CD4-positive, alpha-beta T cell treated with Interferon gamma for 1 hour (primary cell): ENCODE data around the gene G6PC3.

Experiments used
- DNase-seq: peaks from one replicate; pipeline ENCODE4 v3.0.0-alpha.2; 2020

Gene G6PC3

DNA sequence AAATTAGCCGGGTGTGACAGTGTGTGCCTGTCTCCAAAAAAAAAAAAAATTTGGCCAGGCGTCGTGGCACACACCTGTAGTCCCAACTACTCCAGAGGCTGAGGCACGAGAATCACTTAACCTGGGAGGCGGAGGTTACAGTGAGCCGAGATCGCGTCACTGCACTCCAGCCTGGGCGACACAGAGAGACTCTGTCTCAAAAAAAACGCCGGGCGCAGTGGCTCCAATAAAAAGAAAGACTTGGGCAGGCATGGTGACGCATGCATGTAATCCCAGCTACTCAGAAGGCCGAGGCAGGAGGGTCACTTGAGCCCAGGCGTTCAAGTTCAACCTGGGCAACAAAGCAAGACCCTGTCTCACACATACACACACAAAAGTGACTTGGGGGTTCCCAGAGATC, 7.7 kb upstream of the G6PC3 start:
- no peak for DNase-seq

- DNase-seq: no peak
These were observed 6.6 kb upstream of the G6PC3 start for GRCh38 chr17:44063704-44064639.

- DNase-seq: no peak
These were observed 4.8 kb upstream of the G6PC3 start for GRCh38 chr17:44065668-44066203.

GRCh38 chr17:44066204-44066930, 4.2 kb upstream of the G6PC3 start, which contains the start of gene LSM12:
Gene LSM12, minus strand, starts transcription at chr17:44066671. Its CDS starts 84 bp downstream, at chr17:44066587.
- DNase-seq: peak; percentile 87

DNA sequence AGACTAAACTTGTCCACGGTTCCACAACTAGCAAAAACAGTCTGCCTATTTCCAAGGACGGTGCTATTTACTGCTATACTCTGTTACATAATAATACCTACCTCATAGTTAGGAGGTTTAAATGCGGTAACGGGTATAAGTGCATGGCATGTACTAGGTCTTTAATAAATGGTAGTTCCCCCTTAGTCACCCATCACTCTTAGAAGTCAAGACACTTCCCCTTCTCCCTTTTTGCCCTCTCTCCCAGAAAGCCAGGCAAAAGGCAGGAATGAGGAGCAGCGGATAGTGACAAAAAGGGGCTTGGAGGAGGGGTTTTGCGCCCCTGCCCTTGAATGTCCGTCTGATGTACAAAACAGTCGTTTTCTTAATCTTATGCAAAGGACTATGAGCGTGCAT, 3.0 kb upstream of the G6PC3 start:
- DNase-seq: no peak

- no peak for DNase-seq
These were observed 521 bp upstream of the G6PC3 start for GRCh38 chr17:44069974-44070454.

- no peak for DNase-seq
These were observed 624 bp downstream of the G6PC3 start for GRCh38 chr17:44071198-44071520.

DNA sequence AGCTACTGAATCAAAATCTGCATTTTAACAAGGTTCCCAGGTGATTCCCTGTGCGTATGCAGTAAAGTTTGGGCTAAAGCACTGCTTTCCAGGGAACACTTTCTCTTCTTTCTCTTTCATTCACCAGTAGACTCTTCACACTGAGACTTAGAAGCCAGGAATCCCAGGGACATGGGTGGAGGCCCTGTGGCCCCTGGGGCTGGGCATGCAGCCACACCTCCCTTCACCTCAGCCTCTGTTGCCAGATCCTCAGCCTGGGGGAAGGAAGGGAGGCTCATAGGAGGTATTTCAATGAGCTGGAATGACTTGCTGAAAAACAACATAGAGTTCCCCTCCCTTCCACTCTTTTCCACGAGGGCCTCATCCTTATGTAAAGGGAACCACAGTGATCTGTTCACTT, 1.2 kb downstream of the G6PC3 start:
- no peak for DNase-seq

DNA sequence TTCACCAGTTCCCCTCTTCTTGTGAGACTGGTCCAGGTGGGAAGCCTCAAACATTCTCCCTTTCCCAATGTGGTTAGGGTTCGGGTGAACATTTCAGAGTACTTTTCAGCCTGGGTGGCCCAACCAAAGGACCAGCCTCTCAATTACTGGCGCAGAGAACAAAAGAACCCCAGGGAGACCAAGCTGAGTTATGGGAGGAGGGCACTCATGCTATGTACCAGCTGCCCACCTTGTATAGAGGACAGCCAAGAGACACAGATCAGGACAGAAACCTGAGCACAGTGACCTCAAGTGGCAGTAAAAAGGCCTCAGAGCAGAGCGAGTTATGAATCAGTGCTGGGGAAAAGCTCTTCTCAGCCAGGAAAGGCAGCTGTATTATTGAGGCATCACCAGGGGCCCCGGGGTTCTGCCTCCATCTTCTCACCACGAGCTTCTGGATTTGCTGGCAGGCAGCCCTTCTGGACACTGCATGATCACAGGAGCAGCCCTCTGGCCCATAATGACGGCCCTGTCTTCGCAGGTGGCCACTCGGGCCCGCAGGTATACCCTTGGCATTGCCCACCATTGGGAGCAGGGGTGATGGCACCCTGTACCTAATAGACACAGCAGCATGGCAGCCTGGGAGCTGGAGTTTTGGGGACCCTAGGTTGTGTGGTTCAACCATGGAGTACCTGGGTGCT, 3.8 kb downstream of the G6PC3 start:
- DNase-seq: no peak

DNA sequence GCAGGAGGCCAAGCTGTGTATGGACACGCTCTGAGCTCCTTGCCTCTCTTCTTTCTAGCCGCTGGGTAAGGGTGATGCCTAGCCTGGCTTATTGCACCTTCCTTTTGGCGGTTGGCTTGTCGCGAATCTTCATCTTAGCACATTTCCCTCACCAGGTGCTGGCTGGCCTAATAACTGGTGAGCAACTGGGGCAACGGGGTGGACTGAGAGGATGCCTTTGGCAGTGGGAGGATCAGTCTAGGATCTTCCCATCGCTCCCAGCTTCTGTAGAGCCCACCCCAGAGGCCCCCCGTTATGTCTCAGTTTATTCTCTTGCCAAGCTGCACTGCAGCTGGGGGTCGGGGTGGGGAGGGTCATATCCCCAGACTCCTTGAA, 4.4 kb downstream of the G6PC3 start:
- no peak for DNase-seq

GRCh38 chr17:44075598-44076293, 5.2 kb downstream of the G6PC3 start:
- no peak for DNase-seq

GRCh38 chr17:44076716-44077594, 6.4 kb downstream of the G6PC3 start:
- no peak for DNase-seq

GRCh38 chr17:44077595-44077909, 7.0 kb downstream of the G6PC3 start:
- peak; percentile 20 for DNase-seq

DNA sequence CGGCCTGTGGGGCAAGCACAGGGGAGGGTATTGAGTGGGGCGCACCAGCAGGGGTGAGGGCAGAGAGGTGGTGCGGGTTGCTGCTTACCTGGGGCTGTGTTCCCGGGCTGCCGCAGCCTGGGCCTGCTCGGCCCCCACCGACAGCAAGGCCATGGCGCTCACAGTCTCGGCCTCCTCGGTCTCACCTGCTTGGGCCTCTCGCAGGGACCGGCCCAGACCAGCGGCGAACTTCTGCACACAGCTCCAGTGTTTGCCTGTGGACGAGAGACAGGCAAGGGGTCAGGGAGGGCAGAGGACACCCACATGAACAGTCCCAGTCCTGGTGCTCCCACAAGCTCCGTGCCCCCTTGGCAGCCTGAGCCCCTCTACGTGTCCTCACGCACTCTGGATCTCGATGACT, 7.9 kb downstream of the G6PC3 start:
- no peak for DNase-seq

GRCh38 chr17:44079877-44080821, 9.6 kb downstream of the G6PC3 start:
- no peak for DNase-seq

DNA sequence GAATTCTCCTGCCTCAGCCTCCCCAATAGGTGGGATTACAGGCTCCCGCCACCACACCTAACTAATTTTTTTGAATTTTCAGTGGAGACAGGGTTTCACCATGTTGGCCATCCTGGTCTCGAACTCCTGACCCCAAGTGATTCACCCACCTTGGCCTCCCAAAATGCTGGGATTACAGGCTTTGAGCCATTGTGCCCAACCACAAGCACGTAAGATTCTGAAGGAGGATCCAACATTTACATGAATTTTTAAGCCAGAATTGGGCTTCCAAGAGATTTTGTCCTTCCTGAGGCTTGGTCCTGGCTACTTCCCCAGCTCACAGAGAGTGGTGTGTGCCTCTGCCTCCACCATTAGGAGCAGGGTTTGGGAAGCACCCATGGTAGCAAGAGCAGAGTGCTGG, 11.1 kb downstream of the G6PC3 start:
- DNase-seq: no peak

DNA sequence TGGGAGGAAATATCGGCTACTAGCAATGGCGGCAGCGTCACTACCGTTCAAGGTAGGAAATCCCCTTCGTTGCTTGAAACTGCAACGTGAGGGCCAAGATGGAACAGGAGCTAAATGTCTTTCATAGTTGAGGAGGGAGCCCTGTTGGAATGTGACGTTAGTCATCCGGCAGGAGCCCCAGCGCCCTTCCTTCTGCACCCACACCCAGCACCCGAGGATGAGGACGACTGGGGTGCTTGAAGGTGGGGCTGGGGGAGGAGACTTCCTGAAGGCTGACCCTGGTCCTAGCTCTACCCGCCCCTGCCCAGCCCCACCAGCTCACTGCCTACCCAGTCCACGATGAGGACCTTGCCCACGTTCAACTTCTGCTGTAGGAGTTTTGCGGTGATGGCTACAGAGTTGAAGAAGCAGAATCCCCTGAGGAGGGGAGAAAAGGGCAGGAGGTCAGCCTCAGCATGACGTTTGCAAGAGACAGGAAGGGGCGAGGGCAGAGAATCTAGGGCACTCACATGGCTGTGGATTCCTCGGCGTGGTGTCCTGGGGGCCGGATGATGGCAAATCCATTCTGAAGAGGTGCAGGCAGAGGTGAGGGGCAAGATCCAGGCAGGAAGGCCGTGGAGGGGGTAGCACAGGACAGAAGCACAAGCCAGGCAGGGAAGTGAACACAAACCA, 11.9 kb downstream of the G6PC3 start:
- DNase-seq: no peak

GRCh38 chr17:44083250-44083849, 12.8 kb downstream of the G6PC3 start:
- no peak for DNase-seq

DNA sequence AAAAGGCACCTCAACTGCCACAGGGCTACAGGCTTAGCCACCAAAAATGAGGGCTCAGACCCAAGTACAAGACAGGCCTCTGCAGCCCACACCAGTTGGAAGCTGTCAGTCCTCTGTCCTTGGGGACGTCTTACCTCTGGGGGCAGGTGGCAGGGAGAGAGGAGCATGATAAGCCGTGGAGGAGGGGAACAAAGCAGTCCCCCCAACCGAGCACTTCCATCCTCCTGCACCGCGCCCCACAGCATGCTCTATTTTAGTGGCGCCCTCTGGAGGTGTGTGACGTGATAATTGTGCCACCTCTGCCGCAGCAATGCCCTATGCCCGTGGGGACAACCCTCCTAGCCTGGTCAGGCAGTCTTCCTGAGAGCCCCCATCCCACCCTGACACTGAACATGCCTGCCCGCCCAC, 13.6 kb downstream of the G6PC3 start:
- no peak for DNase-seq

GRCh38 chr17:44084921-44085320, 14.4 kb downstream of the G6PC3 start:
- DNase-seq: no peak
